Measurements from ENCODE around the gene TPSD1.

GRCh38 chr16:1308036-1308976 lies 52.4 kb downstream of the TPSD1 start:
- TF ChIP-seq CTCF (IDR thresholded peaks at IDR 0.05) (no peak), POLR2A (IDR thresholded peaks at IDR 0.05) (no peak)

All from uterus (tissue), 2 donors.